Embryonic facial prominence (tissue), 1 donor: ENCODE data around the gene BRWD1.

Source experiments
- DNase-seq: peaks from one replicate; pipeline ENCODE4 v3.0.0-alpha.2; 2016; ENCODE audit errors: extremely low spot score

BRWD1 gene

DNA sequence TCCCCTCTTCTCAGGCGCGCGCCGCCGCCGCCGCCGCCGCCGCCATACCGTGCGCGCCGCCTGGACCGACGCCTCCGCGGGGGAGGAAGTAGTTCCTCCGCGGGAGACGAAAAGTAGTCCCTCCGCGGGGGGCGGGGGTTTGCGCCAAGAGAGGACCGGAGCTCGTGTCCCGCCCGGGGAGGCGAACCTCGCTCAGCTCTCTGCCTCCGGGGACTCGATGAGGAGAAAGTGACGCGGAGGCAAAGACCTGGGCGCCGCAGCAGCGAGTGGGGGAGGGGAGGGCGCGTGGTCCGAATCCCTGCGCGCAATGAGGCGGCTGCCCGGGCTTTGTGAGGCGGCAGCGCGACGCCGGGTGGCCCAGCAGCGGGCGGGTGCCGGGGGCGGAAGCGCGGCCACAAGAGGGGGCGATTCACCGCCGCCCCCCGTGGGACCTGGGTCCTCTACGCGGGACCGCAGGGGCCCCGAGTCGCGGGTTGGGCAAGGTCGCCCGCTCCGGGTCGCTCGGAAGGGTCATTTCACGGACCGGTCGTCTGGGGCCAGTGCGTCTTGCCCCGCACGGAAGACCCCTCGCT is at the start of gene BRWD1:
Gene BRWD1 (minus strand): TSS at position 62 of the 572 bp plus-strand sequence. CDS start 141 bp downstream, outside the sequence.
- DNase-seq, result peak; percentile 60

GRCh38 chr21:39362733-39363132 is 49.3 kb upstream of the BRWD1 start:
- DNase-seq, result no peak

DNA sequence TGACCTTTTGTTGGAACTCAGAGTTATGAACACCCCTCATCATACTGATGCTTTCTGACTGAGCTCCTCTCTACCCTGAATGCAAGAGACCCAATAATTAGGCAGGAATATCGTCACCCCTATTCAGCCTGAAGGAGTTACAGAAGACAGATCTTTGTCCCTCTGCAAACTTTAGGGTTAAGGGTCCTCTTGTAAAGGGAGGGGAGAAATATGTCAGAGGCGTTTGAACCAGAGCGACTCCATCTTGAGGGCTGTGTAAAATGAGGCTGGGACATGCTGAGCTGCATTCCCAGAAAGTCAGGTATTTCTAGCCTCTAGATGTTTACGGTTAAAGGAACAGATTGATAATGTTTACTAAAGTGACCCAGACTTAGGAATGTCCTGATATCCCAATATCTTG is 46.0 kb upstream of the BRWD1 start:
- no peak for DNase-seq

DNA sequence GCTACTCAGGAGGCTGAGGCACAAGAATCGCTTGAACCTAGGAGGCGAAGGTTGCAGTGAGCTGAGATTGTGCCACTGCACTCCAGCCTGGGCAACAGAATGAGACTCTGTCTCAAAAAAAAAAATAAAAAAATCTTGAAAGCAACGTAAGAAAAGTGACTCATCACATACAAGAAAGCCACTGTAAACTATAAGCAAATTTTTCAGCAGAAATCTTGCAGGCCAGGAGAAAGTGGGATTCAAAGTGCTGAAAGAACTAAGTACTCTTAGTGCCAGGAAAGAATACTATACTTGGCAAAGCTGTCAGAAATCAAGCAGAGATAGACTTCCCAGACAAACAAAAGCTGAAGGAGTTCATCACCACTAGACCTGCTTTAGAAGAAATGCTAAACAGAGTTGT is 39.9 kb upstream of the BRWD1 start:
- no peak for DNase-seq

- no peak for DNase-seq
Measured at GRCh38 chr21:39350094-39351005, 36.9 kb upstream of the BRWD1 start.

DNA sequence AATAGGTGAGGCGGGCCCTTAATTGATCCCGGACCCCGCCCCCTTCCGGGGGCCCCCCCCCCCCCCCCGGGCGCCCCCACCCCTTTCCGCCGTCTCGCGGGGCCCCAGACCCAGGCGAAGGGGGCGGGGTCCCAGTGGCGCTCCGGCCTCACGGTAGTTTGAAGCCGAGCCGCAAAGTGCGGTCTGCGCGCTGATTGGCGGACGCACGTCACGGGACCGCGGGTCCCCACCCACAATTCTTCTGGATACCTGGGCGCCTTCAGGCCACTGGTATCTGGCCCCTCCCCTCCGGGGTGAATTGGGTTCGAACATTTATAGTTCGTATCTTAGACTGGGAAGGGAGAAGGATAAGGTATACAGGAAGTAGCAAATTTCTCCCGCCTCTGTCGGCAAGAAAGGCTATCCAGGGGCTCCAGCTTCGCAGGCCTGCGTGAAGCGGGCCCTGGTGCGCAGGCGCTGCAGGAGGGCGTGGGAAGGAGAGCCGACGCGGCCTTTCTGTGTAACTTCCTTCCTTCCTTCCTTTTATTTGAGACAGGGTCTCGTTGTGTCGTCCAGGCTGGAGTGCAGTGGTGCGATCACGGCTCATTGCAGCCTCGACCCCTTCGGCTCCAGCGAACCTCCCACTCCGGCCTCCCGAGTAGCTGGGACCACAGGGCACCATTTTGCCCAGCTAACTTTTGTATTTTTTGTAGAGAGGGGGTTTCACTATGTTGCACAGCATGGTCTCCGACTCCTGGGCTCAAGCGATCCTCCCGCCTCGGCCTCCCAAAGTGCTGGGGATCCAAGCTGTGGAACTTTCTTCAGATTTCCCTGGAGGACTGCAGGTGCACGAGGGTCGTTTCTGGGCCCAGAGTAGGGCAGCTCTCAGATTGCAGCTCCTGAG is 36.0 kb upstream of the BRWD1 start:
- peak; percentile 89 for DNase-seq

GRCh38 chr21:39348355-39349210 is 35.2 kb upstream of the BRWD1 start, which contains the start of gene HMGN1:
HMGN1 (minus strand) TSS chr21:39349088; CDS start chr21:39348917, 171 bp downstream.
- DNase-seq, result peak; percentile 83

DNA sequence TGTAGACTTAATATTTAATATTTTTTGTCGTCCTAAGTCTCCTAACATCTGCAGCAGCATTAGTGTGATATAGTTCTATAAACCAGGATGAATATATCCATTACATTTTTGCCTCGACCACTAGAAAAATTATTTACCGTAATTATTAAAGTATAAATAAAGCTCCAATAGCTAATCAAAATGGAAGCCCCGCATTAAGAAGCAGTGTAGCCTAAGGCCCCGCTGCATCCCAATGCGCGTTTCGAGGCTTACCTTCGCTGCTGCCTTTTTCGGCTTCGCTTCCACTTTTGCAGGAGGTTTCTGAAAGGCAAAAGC is 34.6 kb upstream of the BRWD1 start:
- DNase-seq, result no peak

- DNase-seq, result no peak
Measured at GRCh38 chr21:39347537-39347936, 34.1 kb upstream of the BRWD1 start.

DNA sequence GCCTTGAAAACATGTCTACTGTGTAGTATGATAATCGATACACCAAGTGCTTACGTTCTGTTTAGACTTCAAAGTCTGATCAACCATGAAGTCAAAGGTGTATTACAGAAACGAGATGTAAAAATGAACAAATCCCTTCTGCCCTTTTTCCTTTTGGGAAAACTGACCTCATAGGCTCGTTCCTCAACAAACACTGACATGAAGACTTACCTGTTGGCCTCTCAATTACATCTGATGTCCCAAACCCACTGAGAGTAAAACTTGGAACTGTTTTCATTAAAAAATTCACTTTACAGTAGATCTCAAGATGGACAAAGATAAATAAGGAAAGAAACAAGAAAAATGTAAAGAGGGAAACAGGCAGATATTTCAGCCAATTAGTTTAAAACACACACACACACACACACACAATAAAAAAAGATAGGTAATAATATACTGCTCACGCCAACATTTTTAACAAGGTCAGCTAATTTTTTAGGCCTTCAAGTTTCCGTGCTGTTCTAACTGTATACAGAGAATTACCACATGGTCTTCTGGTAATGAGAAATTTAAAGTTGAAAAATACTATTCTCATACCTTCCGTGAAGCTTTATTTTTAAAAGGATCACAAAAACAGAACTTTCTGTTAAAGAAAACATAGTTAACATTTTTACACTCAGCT is 33.4 kb upstream of the BRWD1 start:
- DNase-seq, result no peak

GRCh38 chr21:39346206-39346605 is 32.8 kb upstream of the BRWD1 start:
- DNase-seq, result no peak

- no peak for DNase-seq
Measured at GRCh38 chr21:39345440-39345839, 32.0 kb upstream of the BRWD1 start.

DNA sequence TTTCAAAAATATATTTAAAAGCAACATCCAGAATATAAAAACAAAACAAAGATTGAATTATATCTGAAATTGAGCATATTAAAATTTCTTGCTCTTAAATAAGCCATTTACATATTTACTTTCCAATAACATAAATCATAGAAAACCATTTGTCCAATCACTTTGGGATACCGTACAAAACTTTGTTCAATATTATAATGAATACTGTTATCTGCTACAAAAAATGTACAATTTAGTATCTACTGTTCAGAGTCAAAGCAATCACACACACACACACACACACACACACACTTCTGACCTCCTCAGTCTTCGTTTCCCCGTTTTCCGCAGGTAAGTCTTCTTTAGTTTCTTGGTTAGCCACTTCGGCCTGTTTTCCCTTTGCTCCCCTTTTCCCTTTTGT is 31.4 kb upstream of the BRWD1 start:
- no peak for DNase-seq

GRCh38 chr21:39341249-39341923 is 28.0 kb upstream of the BRWD1 start:
- DNase-seq, result no peak

- no peak for DNase-seq
Measured at GRCh38 chr21:39340687-39341086, 27.3 kb upstream of the BRWD1 start.

DNA sequence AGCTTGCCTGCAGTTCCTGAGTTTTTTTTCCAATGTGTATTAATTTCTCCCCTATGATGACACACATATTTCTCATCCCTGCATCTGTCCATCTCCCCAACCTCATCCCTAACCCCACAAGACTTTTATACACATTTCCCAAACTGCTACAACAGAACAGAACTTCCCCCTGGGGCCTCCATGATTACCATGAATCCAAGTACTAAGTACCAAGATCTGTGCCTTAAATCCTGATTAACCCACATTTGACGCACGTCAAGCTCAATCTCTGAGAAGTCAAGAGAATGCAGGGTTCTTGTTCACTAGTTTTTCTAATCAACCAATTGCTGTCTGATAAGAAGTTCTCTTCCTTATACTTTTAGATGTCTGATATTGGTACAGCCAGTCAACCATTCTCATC is 25.8 kb upstream of the BRWD1 start:
- DNase-seq, result no peak

DNA sequence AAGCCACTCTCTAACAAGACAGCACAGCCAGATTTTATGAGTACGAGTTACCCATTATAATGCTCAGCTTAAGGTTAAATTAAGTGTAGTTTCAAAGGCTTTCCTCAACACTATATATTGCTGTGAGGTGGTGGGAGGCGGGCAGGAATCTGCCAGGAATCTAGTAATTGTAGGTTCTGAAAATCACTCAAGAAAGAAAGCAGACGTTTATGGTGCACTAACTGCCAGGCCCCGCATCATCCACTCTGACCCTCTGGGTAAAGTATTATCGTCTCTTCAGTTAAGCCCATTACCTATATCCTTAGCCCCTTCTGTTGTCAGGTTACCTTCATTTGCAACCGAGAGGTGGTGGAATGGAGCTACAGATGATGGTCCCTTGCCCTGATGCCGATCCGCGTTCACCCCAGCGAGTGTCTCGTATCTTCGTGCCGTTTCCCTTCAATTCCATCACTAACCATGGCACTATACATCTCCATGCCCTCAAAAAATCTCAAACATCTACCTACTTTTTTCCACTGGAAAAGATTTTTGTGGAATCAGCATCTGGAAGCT is 23.1 kb upstream of the BRWD1 start:
- no peak for DNase-seq

GRCh38 chr21:39334611-39335010 is 21.2 kb upstream of the BRWD1 start:
- no peak for DNase-seq

- DNase-seq, result no peak
Measured at GRCh38 chr21:39332175-39332574, 18.7 kb upstream of the BRWD1 start.

GRCh38 chr21:39330001-39330400 is 16.6 kb upstream of the BRWD1 start:
- DNase-seq, result no peak
